Embryonic facial prominence (tissue), 1 donor: ENCODE data around the gene TRA2A.
"Not testable (repeated sequence)": the region's sequence is repeated elsewhere in the genome, so short reads cannot be mapped to it uniquely, and the experiment has no call there.

Source experiments
- DNase-seq: peaks from one replicate; pipeline ENCODE4 v3.0.0-alpha.2; 2016; ENCODE audit errors: extremely low spot score

Gene TRA2A

GRCh38 chr7:23531794-23532489 is at the start of gene TRA2A:
TSS of gene TRA2A (minus strand) at chr7:23531981. CDS start at chr7:23531824, 157 bp downstream.
- DNase-seq = peak; percentile 90

- DNase-seq = no peak
These were observed 38.9 kb upstream of the TRA2A start for GRCh38 chr7:23570592-23571200.

- no peak for DNase-seq
These were observed 26.5 kb upstream of the TRA2A start for GRCh38 chr7:23558303-23558702.

GRCh38 chr7:23547662-23548061 is 15.9 kb upstream of the TRA2A start:
- DNase-seq = no peak

GRCh38 chr7:23546897-23547572 is 15.3 kb upstream of the TRA2A start:
- peak; percentile 85 for DNase-seq

GRCh38 chr7:23545493-23545892 is 13.7 kb upstream of the TRA2A start:
- no peak for DNase-seq

GRCh38 chr7:23544913-23545354 is 13.2 kb upstream of the TRA2A start:
- no peak for DNase-seq

GRCh38 chr7:23542752-23543151 is 11.0 kb upstream of the TRA2A start:
- no peak for DNase-seq

GRCh38 chr7:23539494-23539907 is 7.7 kb upstream of the TRA2A start:
- no peak for DNase-seq

- DNase-seq = no peak
These were observed 6.5 kb upstream of the TRA2A start for GRCh38 chr7:23538301-23538700.

GRCh38 chr7:23533238-23533604 is 1.4 kb upstream of the TRA2A start:
- DNase-seq = no peak

- no peak for DNase-seq
These were observed 883 bp upstream of the TRA2A start for GRCh38 chr7:23532490-23533237.

GRCh38 chr7:23531050-23531793 is 559 bp downstream of the TRA2A start:
- DNase-seq = peak; percentile 39

- DNase-seq = peak; percentile 42
These were observed 1.4 kb downstream of the TRA2A start for GRCh38 chr7:23530405-23530804.

- DNase-seq = no peak
These were observed 2.4 kb downstream of the TRA2A start for GRCh38 chr7:23529262-23529859.

GRCh38 chr7:23525611-23526010 is 6.2 kb downstream of the TRA2A start:
- not testable (repeated sequence) for DNase-seq

GRCh38 chr7:23524473-23524872 is 7.3 kb downstream of the TRA2A start:
- DNase-seq = no peak

- DNase-seq = no peak
These were observed 8.2 kb downstream of the TRA2A start for GRCh38 chr7:23523486-23524075.

- DNase-seq = no peak
These were observed 11.2 kb downstream of the TRA2A start for GRCh38 chr7:23520582-23520981.

- no peak for DNase-seq
These were observed 17.0 kb downstream of the TRA2A start for GRCh38 chr7:23514755-23515154.

- DNase-seq = not testable (repeated sequence)
These were observed 18.0 kb downstream of the TRA2A start for GRCh38 chr7:23513746-23514145.
